Duodenal mucosa (tissue), 2 donors: ENCODE data around the gene ABCD3.
"Not testable (repeated sequence)": the region's sequence is repeated elsewhere in the genome, so short reads cannot be mapped to it uniquely, and the experiment has no call there.

Experiments used
- H3K27ac ChIP-seq: one replicate; pipeline ENCODE4 v1.7.0; 2013; ENCODE audit warnings: low read depth, low read length
- H3K27me3 ChIP-seq, 2 donors: one replicate each; pipeline ENCODE4 v1.7.0; 2013; ENCODE audit warnings: low read length in 2 of 2, control low read depth in 1 of 2; ENCODE audit not compliant: insufficient read depth in 2 of 2, control insufficient read depth in 1 of 2
- H3K36me3 ChIP-seq, 2 donors: one replicate each; pipeline ENCODE4 v1.7.0; 2013; ENCODE audit warnings: low read length in 2 of 2, control low read depth in 1 of 2; ENCODE audit not compliant: insufficient read depth in 2 of 2, control insufficient read depth in 1 of 2
- H3K4me1 ChIP-seq, 2 donors: one replicate each; pipeline ENCODE4 v1.7.0; 2013; ENCODE audit warnings: low read length in 2 of 2, control low read depth in 1 of 2; ENCODE audit not compliant: insufficient read depth in 2 of 2, control insufficient read depth in 1 of 2
- H3K4me3 ChIP-seq, 2 donors: one replicate each; pipeline ENCODE4 v1.7.0; 2013; ENCODE audit warnings: low read length in 2 of 2, low read depth in 1 of 2
- H3K9ac ChIP-seq, 2 donors: one replicate each; pipeline ENCODE4 v1.7.0; 2013; ENCODE audit warnings: low read length in 2 of 2, low read depth in 1 of 2
- H3K9me3 ChIP-seq, 2 donors: one replicate each; pipeline ENCODE4 v1.7.0; 2013; ENCODE audit warnings: low read length in 2 of 2, control low read depth in 1 of 2; ENCODE audit not compliant: control insufficient read depth in 1 of 2

Gene ABCD3

GRCh38 chr1:94428927-94429528, 10.8 kb downstream of the ABCD3 start:
- H3K36me3 ChIP-seq, H3K27me3 ChIP-seq, H3K4me3 ChIP-seq, H3K27ac ChIP-seq, H3K9ac ChIP-seq: not testable (repeated sequence)
- Histone ChIP-seq H3K9me3 (peaks cover 8 to 14% of the 10 kb centered on the region in 2 donors), H3K4me1 (peaks cover 26 to 28% of the 10 kb centered on the region in 2 donors)

GRCh38 chr1:94430066-94430465, 11.9 kb downstream of the ABCD3 start:
- H3K27ac ChIP-seq, H3K27me3 ChIP-seq, H3K36me3 ChIP-seq, H3K9ac ChIP-seq: not testable (repeated sequence)
- Histone ChIP-seq H3K4me1 (peaks cover 24 to 26% of the 10 kb centered on the region in 2 donors), H3K9me3 (peaks cover 8 to 14% of the 10 kb centered on the region in 2 donors), H3K4me3 (peak overlapping the region in 1 of 2 donors; percentile 16)

- Histone ChIP-seq H3K9me3 (peaks cover 11 to 27% of the 10 kb centered on the region in 2 donors), H3K36me3 (no peaks in the 10 kb centered on the region), H3K4me3 (no peak overlapping the region), H3K9ac (no peak overlapping the region), H3K27me3 (no peaks in the 10 kb centered on the region), H3K27ac (no peak overlapping the region), H3K4me1 (peaks cover 6 to 8% of the 10 kb centered on the region in 2 donors)
Measured at GRCh38 chr1:94433866-94434265, 15.7 kb downstream of the ABCD3 start.

- no peaks in the 10 kb centered on the region for H3K27me3 ChIP-seq
- no peak overlapping the region for H3K27ac ChIP-seq
- no peaks in the 10 kb centered on the region for H3K36me3 ChIP-seq
- H3K4me3 ChIP-seq: no peak overlapping the region
- H3K9ac ChIP-seq: no peak overlapping the region
- peaks cover 6 to 26% of the 10 kb centered on the region in 2 donors for H3K9me3 ChIP-seq
- H3K4me1 ChIP-seq: peaks cover 8% of the 10 kb centered on the region in 2 donors
Measured at GRCh38 chr1:94434365-94435045, 16.3 kb downstream of the ABCD3 start.

- Histone ChIP-seq H3K9me3 (peaks cover 13 to 25% of the 10 kb centered on the region in 2 donors), H3K9ac (no peak overlapping the region), H3K4me3 (no peak overlapping the region), H3K27ac (no peak overlapping the region), H3K36me3 (no peaks in the 10 kb centered on the region), H3K27me3 (no peaks in the 10 kb centered on the region), H3K4me1 (peaks cover 4 to 8% of the 10 kb centered on the region in 2 donors)
Measured at GRCh38 chr1:94438692-94439276, 20.6 kb downstream of the ABCD3 start.

- H3K27me3 ChIP-seq: no peaks in the 10 kb centered on the region
- no peak overlapping the region for H3K4me3 ChIP-seq
- H3K9ac ChIP-seq: no peak overlapping the region
- H3K4me1 ChIP-seq: peaks cover 4 to 8% of the 10 kb centered on the region in 2 donors
- peaks cover 0 to 6% of the 10 kb centered on the region in 2 donors for H3K36me3 ChIP-seq
- peaks cover 17 to 32% of the 10 kb centered on the region in 2 donors for H3K9me3 ChIP-seq
- no peak overlapping the region for H3K27ac ChIP-seq
Measured at GRCh38 chr1:94440088-94440487, 21.9 kb downstream of the ABCD3 start.

- not testable (repeated sequence) for H3K9ac ChIP-seq, H3K4me3 ChIP-seq, H3K27me3 ChIP-seq, H3K36me3 ChIP-seq, H3K27ac ChIP-seq, H3K4me1 ChIP-seq
- H3K9me3 ChIP-seq: peaks cover 25 to 27% of the 10 kb centered on the region in 2 donors
Measured at GRCh38 chr1:94443067-94443466, 24.9 kb downstream of the ABCD3 start.

- peaks cover 9 to 18% of the 10 kb centered on the region in 2 donors for H3K36me3 ChIP-seq
- H3K9me3 ChIP-seq: peaks cover 38 to 44% of the 10 kb centered on the region in 2 donors
- not testable (repeated sequence) for H3K9ac ChIP-seq, H3K27ac ChIP-seq, H3K4me1 ChIP-seq, H3K4me3 ChIP-seq, H3K27me3 ChIP-seq
Measured at GRCh38 chr1:94444819-94445218, 26.6 kb downstream of the ABCD3 start.

GRCh38 chr1:94445733-94446132, 27.5 kb downstream of the ABCD3 start:
- peaks cover 45 to 53% of the 10 kb centered on the region in 2 donors for H3K9me3 ChIP-seq
- not testable (repeated sequence) for H3K9ac ChIP-seq, H3K27ac ChIP-seq, H3K4me3 ChIP-seq, H3K4me1 ChIP-seq, H3K27me3 ChIP-seq
- H3K36me3 ChIP-seq: peaks cover 17 to 26% of the 10 kb centered on the region in 2 donors

GRCh38 chr1:94446177-94446576, 28.0 kb downstream of the ABCD3 start:
- Histone ChIP-seq H3K36me3 (peaks cover 19 to 30% of the 10 kb centered on the region in 2 donors), H3K9me3 (peaks cover 48 to 58% of the 10 kb centered on the region in 2 donors)
- not testable (repeated sequence) for H3K9ac ChIP-seq, H3K4me1 ChIP-seq, H3K27me3 ChIP-seq, H3K27ac ChIP-seq, H3K4me3 ChIP-seq
